Esophagus muscularis mucosa (tissue), 3 donors: ENCODE results near the gene ANKRD40CL.

ENCODE experiments used
- CTCF ChIP-seq, 3 experiments: fragments of 200-600 bp in 2 of 3; fragments of 450-650 bp in 1 of 3; sonication (generic) in 2 of 3; IDR thresholded peaks; one replicate each; pipeline ENCODE4 v1.5.1; 2017 to 2019; ENCODE audit warnings: antibody characterized with exemption in 3 of 3, mild to moderate bottlenecking in 2 of 3, moderate library complexity in 1 of 3
- POLR2A ChIP-seq: fragments of 450-650 bp; IDR thresholded peaks from one replicate; pipeline ENCODE4 v1.6.1; 2017; ENCODE audit warnings: antibody characterized with exemption, moderate library complexity, mild to moderate bottlenecking, low read depth
- POLR2AphosphoS5 ChIP-seq, 2 donors: sonication (generic); formaldehyde crosslinking; IDR thresholded peaks; one replicate each; pipeline ENCODE4 v1.6.1; 2017; ENCODE audit warnings: antibody characterized with exemption in 2 of 2

- TF ChIP-seq CTCF (IDR thresholded peaks at IDR 0.05), result no peak
- no peak for TF ChIP-seq POLR2AphosphoS5 (IDR thresholded peaks at IDR 0.05)
- TF ChIP-seq POLR2A, result no peak
Observed at GRCh38 chr17:50719924-50720794, 47.2 kb downstream of the ANKRD40CL start.
